Measurements from ENCODE around the gene ARHGDIG. TPM values are rescaled to one million over a fixed set of nuclear protein-coding genes. Genes with fewer than 3 reads are reported as not detected.

The ARHGDIG gene
- total RNA-seq, 1 donor from 2014 or later = 0.29 TPM

DNA sequence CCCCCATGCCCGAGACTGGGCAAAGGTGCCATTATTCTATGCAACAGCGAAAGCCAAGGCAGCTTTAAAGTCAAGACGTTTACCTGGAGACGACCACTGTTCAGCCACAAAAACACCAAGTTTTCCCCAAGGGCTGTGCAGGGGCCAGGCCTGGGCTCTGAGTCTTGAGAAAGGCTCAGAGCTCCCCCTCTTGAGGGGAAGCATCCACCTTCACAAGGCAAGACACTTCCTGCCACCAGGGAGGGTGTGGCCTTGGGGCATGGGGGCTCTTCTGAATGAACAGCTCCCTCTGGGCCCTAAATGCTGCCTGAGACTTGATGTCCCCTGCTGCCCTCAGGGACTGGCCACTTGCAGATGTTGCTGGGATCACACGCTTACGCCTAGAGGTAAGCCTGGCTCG, 29.1 kb downstream of the ARHGDIG start:
- H3K4me3 ChIP-seq (ENCODE audit: low read depth, low read length) = no peak overlapping the region
- TF ChIP-seq, protein P1, sequence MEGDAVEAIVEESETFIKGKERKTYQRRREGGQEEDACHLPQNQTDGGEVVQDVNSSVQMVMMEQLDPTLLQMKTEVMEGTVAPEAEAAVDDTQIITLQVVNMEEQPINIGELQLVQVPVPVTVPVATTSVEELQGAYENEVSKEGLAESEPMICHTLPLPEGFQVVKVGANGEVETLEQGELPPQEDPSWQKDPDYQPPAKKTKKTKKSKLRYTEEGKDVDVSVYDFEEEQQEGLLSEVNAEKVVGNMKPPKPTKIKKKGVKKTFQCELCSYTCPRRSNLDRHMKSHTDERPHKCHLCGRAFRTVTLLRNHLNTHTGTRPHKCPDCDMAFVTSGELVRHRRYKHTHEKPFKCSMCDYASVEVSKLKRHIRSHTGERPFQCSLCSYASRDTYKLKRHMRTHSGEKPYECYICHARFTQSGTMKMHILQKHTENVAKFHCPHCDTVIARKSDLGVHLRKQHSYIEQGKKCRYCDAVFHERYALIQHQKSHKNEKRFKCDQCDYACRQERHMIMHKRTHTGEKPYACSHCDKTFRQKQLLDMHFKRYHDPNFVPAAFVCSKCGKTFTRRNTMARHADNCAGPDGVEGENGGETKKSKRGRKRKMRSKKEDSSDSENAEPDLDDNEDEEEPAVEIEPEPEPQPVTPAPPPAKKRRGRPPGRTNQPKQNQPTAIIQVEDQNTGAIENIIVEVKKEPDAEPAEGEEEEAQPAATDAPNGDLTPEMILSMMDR (conservative IDR thresholded peaks at IDR 0.05; ENCODE audit: low read depth, low read length) = no peak
- DNase-seq (ENCODE audit: low read depth) = no peak

DNA sequence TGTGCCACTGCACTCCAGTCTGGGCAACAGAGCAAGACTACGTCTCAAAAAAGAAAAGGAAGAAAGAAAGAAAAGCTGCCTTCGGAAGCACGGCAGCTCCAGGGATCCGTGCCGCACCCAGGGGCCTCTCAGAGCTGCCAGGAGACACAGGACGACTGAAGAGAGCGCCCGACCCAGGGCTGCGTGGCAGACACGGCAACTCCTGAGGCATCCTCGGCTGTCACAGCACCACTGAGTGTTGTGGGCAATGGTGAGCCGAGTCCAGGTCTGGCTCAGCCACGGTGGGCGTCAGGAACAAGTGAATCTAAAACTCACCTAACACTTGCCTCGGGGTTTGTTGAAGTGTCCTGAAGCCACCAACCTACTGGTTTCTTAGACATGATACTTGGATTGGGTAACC, 31.3 kb downstream of the ARHGDIG start:
- TF ChIP-seq, protein P1 (conservative IDR thresholded peaks at IDR 0.05; ENCODE audit: low read depth, low read length) = no peak
- no peak for DNase-seq (ENCODE audit: low read depth)

DNA sequence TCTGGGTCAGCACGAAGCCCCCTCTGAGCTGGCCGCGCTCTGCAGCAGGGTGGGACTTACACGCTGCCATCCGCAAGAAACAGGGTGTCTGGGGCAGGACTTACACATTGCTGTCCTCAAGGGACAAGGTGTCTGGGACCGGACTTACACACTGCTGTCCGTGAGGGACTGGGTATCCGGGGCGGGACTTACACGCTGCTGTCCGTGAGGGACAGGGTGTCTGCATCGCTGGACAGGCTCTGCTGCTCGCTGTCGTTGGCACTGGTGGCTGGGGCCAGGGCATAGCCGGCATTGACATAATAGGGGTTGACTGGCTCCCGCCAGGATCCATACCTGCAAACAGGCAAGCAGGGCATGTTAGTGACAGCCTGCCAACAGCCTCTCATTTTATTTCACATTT, 34.0 kb downstream of the ARHGDIG start:
- no peak for DNase-seq (ENCODE audit: low read depth)
- no peak overlapping the region for H3K4me3 ChIP-seq (ENCODE audit: low read depth, low read length)
- TF ChIP-seq, protein P1 (conservative IDR thresholded peaks at IDR 0.05; ENCODE audit: low read depth, low read length) = no peak

More for the DNA sequence above, 31.3 kb downstream of the ARHGDIG start:
- no peak overlapping the region for H3K4me3 ChIP-seq (ENCODE audit: low read depth, low read length)

DNA sequence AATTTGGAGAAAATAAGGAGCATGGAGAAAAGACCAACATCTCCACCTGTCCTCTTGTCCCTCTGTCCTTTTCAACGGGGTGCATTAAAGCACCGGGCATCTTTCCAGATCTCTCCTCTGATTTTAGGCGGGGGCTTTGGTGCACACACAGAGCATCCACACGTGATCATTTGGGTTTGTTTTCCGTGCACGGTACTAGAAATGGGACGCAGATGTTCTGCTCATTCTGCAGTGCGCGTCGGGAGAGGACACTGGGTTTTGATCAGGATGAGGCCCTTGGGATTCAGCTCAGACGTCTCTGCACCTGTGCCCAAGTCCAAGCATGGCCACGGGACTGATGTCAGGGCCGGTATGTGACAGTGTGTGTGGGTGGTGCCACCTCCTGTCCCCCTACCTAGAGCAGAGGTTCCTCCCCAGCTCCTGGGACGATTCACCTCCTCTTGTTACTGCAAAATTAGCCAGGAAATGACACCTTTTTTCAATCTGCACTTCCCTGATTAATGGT, 34.5 kb downstream of the ARHGDIG start:
- DNase-seq (ENCODE audit: low read depth) = no peak
- H3K4me3 ChIP-seq (ENCODE audit: low read depth, low read length) = no peak overlapping the region
- TF ChIP-seq, protein P1 (conservative IDR thresholded peaks at IDR 0.05; ENCODE audit: low read depth, low read length) = no peak

DNA sequence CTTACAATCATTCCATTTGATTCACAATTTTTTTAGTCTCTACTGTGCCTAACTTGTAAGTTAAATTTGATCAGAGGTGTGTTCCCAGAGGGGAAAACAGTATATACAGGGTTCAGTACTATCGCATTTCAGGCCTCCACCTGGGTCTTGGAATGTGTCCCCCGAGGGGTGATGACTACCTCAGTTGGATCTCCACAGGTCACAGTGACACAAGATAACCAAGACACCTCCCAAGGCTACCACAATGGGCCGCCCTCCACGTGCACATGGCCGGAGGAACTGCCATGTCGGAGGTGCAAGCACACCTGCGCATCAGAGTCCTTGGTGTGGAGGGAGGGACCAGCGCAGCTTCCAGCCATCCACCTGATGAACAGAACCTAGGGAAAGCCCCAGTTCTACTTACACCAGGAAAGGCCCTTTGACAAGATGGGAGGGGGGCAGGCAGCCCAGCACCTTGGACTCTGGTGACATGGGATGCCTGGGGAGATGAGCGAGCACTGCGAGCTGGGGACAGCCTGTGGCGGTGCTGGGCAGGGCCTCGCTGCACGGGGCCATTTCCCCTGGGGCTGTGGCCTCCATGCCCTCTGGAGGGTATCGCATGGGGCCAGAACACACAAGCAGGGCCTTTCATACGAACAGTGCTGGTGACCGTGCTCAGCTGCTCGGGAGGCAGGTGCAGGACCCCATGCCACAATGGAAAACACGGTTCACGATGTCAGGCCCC, 36.5 kb downstream of the ARHGDIG start:
- no peak for DNase-seq (ENCODE audit: low read depth)
- no peak overlapping the region for H3K4me3 ChIP-seq (ENCODE audit: low read depth, low read length)
- TF ChIP-seq, protein P1 (conservative IDR thresholded peaks at IDR 0.05; ENCODE audit: low read depth, low read length) = no peak

DNA sequence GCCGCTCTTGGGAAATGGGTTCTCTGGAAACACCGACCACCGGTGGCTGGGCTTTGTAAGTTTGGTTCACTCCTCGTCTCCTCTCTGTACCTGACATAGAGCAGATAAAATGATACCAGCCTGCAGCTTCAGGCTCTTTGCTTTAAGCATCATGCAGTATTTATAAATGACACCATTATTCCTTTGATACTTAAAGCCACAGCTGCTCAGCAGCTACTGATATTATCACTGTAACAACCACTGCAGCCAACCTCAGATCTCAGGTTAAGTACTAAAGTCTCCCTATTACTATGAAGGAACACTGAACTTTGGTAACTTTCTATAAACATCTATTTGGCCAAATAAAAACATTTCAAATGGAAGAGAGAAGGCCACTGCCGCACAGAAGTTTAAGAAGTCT, 37.2 kb downstream of the ARHGDIG start:
- TF ChIP-seq, protein P1 (conservative IDR thresholded peaks at IDR 0.05; ENCODE audit: low read depth, low read length) = no peak
- no peak overlapping the region for H3K4me3 ChIP-seq (ENCODE audit: low read depth, low read length)
- no peak for DNase-seq (ENCODE audit: low read depth)

DNA sequence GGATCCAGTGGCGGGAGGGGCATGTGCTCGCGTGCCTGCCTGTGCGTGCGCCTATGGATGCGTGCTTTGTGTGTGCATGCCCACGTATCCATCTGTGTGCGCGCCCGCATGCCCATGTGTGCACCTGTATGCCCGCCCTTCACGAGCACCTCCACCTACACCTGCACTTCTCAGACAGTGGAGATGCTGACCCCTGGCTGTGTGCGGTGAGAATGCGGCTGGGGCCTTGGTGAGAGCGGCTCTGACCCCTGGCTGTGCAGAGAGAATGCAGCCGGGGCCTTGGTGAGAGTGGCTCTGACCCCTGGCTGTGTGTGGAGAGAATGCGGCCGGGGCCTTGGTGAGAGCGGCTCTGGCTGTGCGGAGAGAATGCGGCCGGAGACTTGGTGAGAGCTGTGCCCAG, 38.2 kb downstream of the ARHGDIG start:
- no peak for DNase-seq (ENCODE audit: low read depth)
- TF ChIP-seq, protein P1 (conservative IDR thresholded peaks at IDR 0.05; ENCODE audit: low read depth, low read length) = no peak
- H3K4me3 ChIP-seq (ENCODE audit: low read depth, low read length) = no peak overlapping the region
